Coronary artery (tissue), 2 donors: Measurements from ENCODE around the gene WIPF1.

Source experiments
- DNase-seq: peaks from one replicate; pipeline ENCODE4 v3.0.0-alpha.2; 2017; ENCODE audit warnings: low spot score
- H3K27ac ChIP-seq, 2 donors: fragments of 200-600 bp; sonication (generic); one replicate each; pipeline ENCODE4 v1.5.1; 2016 to 2019
- H3K4me3 ChIP-seq: fragments of 200-600 bp; sonication (generic); 2 replicates; pipeline ENCODE4 v1.5.1; 2016; ENCODE audit warnings: mild to moderate bottlenecking, moderate library complexity
- TF ChIP-seq, protein P1 (sequence below): fragments of 200-600 bp; sonication (generic); IDR thresholded peaks from one replicate; pipeline ENCODE4 v1.5.1; 2019; ENCODE audit warnings: antibody characterized with exemption

Gene WIPF1

DNA sequence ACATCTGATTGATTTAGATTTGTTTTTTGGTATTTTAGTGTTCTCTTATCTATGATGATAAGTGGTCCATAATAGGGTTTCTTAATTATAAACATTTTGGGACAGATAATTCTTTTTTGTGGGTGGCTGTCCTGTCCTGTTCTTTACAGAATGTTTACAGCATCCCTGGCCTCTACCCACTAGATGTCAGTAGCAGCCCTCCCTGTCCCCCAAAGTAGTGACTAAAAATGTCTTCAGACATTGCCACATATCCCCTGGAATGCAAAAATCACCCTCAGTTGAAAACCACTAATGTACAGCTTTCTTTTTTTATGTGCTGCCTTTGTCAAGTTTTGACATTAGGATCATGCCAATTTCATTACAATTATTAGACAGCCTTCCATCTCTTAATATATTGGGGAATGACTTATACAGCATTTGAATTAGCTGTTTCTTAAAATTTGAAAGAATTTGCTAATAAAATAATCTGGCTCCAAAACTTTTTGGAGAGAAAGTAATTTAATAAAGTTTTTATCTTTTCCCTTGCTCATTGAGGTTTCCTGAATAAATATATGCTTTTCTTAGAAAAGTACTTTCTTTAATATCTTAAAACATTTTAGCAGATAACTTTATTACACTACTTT lies 19.5 kb downstream of the WIPF1 start:
- DNase-seq, result no peak
- H3K4me3 ChIP-seq, result no peak overlapping the region
- no peak overlapping the region for H3K27ac ChIP-seq
- TF ChIP-seq, protein P1, sequence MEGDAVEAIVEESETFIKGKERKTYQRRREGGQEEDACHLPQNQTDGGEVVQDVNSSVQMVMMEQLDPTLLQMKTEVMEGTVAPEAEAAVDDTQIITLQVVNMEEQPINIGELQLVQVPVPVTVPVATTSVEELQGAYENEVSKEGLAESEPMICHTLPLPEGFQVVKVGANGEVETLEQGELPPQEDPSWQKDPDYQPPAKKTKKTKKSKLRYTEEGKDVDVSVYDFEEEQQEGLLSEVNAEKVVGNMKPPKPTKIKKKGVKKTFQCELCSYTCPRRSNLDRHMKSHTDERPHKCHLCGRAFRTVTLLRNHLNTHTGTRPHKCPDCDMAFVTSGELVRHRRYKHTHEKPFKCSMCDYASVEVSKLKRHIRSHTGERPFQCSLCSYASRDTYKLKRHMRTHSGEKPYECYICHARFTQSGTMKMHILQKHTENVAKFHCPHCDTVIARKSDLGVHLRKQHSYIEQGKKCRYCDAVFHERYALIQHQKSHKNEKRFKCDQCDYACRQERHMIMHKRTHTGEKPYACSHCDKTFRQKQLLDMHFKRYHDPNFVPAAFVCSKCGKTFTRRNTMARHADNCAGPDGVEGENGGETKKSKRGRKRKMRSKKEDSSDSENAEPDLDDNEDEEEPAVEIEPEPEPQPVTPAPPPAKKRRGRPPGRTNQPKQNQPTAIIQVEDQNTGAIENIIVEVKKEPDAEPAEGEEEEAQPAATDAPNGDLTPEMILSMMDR, result no peak

DNA sequence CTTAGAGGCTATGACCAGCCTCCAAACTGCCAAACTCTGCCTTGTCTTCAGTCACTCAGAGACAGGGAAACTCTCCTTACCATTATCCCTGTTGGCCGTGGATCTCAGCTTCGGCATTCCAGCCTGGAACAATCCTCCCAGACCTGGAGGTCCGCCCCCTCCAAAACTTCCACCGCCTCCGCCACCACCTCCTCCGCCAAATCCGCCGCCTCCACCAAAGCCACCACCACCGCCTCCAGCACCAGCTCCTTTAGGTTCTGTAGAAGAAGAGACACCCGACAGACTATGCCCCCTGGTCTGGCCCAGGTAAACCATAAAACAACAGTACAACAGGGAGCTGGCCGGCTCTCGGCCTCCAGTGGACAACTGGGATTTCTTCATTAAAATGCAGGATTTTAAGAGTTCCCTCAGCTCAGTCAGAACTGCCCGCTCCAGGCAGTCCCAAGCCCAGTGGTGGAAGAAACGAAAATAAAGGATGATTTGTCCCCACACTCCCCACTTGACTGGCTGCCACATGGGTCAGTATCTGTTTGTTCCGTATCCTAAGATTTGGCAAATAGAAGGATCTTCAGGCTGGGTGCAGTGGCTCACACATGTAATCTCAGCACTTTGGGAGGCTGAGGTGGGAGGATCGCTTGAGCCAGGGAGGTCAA lies 22.4 kb downstream of the WIPF1 start:
- H3K4me3 ChIP-seq, result no peak overlapping the region
- TF ChIP-seq, protein P1, result no peak
- no peak overlapping the region for H3K27ac ChIP-seq
- DNase-seq, result no peak

DNA sequence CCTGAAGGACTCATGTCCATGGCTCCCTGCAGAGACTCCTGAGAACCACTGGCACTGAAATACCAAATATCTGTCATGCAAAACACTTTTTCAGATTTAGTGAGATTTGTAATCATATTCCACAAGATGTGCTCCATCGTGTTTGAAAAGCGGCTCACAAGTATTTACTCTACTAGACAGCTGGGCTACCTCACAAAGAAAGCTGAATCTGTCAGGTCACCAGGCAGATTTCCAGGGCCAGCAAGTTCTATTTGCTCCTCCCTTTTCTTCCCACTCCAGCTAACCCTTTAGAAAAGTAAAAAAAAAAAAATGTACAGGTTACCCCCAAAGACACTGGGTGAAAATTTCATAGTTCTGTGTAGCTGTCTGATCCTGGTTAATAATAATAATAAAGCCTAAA lies 22.9 kb downstream of the WIPF1 start:
- TF ChIP-seq, protein P1, result no peak
- DNase-seq, result no peak
- H3K4me3 ChIP-seq, result no peak overlapping the region
- H3K27ac ChIP-seq, result no peak overlapping the region

DNA sequence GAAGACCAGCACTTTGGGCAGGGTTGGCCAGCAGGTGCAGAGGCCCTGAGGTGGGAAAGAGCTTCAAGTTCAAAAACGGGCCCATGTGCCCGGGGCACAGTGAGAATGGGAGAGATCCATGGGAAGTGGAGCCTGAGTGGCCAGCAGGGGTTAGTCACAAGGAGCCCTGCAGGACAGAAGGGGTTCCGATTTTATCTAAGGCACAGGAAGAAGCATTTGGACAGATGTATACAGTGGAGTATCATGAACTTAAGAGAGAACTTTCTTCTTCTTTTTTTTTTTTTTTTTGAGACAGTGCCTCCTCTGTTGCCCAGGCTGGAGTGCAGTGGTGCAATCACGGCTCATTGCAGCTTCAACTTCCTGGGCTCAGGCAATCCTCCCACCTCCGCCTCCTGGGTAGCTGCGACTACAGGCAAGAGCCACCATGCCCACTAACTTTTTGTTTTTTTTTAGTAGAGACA lies 24.0 kb downstream of the WIPF1 start:
- Histone ChIP-seq H3K4me3 (no peak overlapping the region), H3K27ac (no peak overlapping the region)
- TF ChIP-seq, protein P1, result no peak
- DNase-seq, result no peak

DNA sequence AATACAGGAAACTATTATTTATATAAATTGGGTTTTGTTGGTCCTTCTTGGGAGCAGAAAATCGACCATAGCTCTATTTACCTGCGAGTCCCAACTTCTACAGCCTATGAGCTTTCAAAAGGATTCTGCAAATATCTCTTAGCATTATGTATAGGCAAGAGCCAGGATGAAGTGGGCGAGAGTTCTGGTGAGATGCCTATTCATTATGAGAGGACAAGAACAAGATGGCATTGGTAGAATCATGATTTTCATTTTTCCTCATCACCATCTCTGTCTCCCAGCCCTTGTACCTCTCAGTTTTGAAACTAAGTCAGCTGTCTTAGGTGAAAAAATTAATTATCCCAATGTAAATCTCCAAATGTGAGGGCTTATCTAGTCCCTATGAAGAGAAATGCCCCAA lies 25.0 kb downstream of the WIPF1 start:
- H3K27ac ChIP-seq, result no peak overlapping the region
- no peak overlapping the region for H3K4me3 ChIP-seq
- TF ChIP-seq, protein P1, result no peak
- no peak for DNase-seq

DNA sequence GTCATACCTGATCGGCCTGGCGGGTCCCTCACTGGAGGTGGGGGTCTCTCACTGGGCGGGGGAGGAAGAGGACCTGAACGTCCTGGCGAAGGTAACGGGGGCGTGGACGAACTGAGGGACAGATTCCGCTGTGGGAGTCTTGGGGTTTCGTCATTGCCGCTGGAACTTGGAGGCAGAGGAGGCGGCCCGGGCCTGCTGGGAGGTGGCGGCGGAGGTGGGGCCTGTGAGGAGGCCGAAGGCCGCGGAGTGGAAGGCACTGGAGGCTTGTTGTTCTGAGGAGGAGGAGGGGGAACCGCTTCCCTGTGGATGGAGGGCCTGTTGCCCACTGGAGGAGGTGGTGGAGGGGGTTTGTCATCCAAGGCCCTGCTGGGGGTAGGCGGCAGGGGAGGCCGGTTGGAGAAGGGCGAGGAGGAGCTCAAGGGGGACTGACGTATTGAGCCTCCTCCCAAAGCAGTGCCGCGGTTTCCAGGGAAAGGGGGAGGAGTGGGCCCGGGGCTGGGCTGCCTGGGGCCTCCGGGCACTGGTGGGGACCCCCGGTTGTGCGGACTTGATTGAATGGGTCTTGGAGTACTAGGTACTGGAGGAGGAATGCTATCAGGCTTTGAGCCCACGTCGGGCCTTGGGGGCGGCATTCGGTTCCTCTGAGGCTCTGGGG lies 25.8 kb downstream of the WIPF1 start:
- DNase-seq, result no peak
- TF ChIP-seq, protein P1, result no peak
- Histone ChIP-seq H3K4me3 (no peak overlapping the region), H3K27ac (no peak overlapping the region)
